ENCODE data around the gene MBNL3.
"Not testable (repeated sequence)": the region's sequence is repeated elsewhere in the genome, so short reads cannot be mapped to it uniquely, and the experiment has no call there.

MBNL3 gene

GRCh38 chrX:132367984-132368383, 120.9 kb downstream of the MBNL3 start:
- DNase-seq = no peak

- DNase-seq = no peak
Measured at GRCh38 chrX:132367314-132367713, 121.5 kb downstream of the MBNL3 start.

DNA sequence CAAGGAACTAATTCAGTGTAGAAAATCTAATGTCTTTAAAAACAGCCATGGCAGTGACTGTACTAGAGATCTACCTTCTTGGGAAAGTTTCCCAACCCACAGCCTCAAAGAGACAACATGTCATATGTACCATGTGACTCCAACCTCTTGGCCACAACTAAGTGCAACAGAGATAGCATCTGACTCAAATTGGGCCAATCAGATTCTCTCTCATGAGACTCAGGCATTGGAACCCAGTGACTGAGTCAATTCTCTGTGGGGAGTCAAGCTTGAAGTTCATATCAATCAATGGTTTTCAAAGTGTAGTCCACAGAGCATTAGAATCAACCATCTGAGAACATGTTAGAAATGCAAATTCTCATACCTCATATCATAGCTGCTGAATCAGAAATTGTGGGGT, 123.3 kb downstream of the MBNL3 start:
- no peak for DNase-seq

DNA sequence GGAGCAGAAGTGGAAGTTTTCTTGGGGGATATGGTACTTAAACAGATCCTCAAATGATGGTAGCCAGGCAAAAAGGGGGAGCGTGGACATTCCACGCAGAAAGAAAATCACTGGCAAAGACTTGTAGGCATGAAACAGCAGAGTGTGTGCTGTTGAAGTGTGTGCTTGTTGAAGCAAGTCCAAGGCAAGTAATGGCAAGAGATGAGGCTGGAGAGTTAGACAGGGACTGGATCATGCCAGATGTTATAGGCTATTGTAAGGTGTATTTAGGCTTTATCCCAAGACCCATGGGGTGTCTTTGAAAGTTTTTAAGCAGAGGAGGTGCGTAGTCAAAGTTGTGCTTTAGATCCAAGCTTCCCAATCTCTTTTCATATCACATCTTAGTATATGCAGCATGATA, 124.5 kb downstream of the MBNL3 start:
- DNase-seq = no peak

DNA sequence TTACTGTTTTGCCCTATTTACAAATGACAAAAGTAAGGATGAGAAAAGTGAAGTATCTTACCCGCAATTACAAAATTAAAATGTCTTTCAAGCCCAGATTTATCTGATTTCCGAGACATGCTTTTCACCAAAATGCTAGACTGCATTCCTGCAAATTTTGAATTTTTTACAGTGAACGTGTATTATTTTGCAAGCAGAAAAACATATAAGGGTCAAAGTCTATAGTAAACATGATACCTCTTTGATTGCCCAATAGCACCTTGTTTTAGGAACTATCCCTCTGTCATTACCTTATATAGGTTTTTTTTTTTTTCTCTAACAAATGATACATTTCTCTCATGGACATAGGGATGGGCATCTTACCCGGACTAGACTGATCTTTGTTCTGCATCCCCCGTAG, 135.4 kb downstream of the MBNL3 start:
- no peak for DNase-seq

GRCh38 chrX:132336172-132336571, 152.7 kb downstream of the MBNL3 start:
- no peak for DNase-seq

DNA sequence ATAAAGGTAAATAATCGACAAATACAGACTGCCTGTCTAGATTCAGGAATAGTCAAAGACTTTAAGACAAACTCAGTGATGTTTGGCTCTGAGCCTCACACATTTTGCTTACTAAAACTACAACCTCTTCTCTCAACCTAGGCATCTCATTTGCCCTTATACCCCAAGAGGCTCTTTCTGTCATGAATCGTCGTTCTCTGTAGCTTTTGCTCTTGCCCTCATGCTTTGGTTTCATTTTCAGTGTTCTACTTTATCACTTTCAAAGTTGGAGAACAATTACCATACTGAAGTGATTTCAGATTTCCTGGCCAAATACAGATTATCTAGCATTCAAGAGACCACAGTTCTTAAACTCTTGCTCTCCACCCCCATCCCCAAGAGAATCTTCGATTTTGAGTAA, 155.5 kb downstream of the MBNL3 start:
- DNase-seq = no peak

DNA sequence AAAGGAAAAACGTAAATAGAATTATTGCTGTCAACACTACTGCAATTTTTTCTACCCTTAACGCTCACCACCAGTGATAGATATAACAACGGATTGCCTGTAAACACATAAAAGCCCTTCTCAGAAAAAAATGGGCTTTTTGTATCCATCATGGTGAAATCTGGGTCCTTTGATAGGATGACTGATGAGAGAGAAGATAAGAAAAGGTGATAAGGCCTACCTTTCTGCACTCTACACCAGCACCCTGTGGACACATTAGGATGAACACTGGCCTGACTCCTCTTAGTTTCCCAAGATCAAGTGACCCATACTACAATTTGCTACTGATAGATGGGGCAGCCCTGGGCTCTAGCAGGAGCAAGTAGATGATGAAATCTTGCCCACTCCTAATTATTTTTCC, 157.3 kb downstream of the MBNL3 start:
- no peak for DNase-seq

DNA sequence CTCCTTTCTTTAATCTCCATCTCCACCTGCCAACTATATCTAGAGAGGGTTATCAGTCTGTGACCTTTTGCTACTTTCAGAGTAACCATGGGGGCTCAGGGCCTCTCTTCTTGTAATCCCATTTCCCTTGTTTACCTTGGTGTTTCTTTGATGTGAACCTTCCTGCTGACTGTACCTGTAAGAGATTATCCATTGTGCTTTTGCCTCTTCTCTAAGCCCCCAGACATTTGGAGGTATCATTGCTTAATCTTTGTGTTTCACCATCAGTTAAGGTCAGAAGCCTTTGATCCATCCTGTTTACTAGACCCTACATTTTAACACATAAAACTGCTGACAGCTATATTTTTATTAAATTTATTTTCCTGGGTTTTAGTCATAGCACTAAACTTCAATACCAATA, 157.8 kb downstream of the MBNL3 start:
- DNase-seq = no peak

- no peak for DNase-seq
Measured at GRCh38 chrX:132330156-132330729, 158.6 kb downstream of the MBNL3 start.

DNA sequence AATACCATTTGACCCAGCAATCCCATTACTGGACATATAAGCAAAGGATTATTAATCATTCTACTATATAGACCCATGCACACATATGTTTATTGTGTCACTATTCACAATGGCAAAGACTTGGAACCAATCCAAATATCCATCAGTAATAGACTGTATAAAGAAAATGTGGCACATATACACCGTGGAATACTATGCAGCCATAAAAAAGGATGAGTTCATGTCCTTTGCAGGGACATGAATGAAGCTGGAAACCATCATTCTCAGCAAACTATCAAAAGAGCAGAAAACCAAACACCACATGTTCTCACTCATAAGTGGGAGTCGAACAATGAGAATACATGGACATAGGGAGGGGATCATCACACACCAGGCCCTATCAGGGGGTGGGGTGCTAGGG, 161.9 kb downstream of the MBNL3 start:
- not testable (repeated sequence) for DNase-seq

All from COR-L47 (cell line).